Nephron (organoid): ENCODE measurements around the gene EIF3A.
A peak's percentile ranks its signal among the peaks of the same experiment; 100 is the strongest.

ENCODE experiments used
- H3K27ac Mint-ChIP-seq, 3 experiments: 2 replicates each; pipeline ENCODE4 v1.8.0; 2020; ENCODE audit warnings: mixed read lengths in 3 of 3, mild to moderate bottlenecking in 2 of 3, moderate library complexity in 1 of 3
- H3K27me3 Mint-ChIP-seq: 2 replicates; pipeline ENCODE4 v1.8.0; 2021; ENCODE audit warnings: low read depth, mild to moderate bottlenecking, moderate library complexity, mixed read lengths
- H3K36me3 Mint-ChIP-seq: 2 replicates; pipeline ENCODE4 v1.8.0; 2020; ENCODE audit warnings: low read depth, mixed read lengths
- H3K4me1 Mint-ChIP-seq: 2 replicates; pipeline ENCODE4 v1.8.0; 2020; ENCODE audit warnings: mixed read lengths
- H3K4me3 Mint-ChIP-seq, 3 experiments: 2 replicates each; pipeline ENCODE4 v1.8.0; 2020; ENCODE audit warnings: mild to moderate bottlenecking in 3 of 3, mixed read lengths in 3 of 3, moderate library complexity in 2 of 3
- H3K9me3 Mint-ChIP-seq: 2 replicates; pipeline ENCODE4 v1.8.0; 2020; ENCODE audit warnings: mixed read lengths
- TF ChIP-seq, protein P1 (sequence below), 3 experiments: fragments of 200-600 bp; sonication (generic); IDR thresholded peaks; one replicate each; pipeline ENCODE4 v1.5.0; 2021; ENCODE audit warnings: antibody characterized with exemption in 3 of 3; ENCODE audit not compliant: unreplicated experiment in 3 of 3

The EIF3A gene, protein sequence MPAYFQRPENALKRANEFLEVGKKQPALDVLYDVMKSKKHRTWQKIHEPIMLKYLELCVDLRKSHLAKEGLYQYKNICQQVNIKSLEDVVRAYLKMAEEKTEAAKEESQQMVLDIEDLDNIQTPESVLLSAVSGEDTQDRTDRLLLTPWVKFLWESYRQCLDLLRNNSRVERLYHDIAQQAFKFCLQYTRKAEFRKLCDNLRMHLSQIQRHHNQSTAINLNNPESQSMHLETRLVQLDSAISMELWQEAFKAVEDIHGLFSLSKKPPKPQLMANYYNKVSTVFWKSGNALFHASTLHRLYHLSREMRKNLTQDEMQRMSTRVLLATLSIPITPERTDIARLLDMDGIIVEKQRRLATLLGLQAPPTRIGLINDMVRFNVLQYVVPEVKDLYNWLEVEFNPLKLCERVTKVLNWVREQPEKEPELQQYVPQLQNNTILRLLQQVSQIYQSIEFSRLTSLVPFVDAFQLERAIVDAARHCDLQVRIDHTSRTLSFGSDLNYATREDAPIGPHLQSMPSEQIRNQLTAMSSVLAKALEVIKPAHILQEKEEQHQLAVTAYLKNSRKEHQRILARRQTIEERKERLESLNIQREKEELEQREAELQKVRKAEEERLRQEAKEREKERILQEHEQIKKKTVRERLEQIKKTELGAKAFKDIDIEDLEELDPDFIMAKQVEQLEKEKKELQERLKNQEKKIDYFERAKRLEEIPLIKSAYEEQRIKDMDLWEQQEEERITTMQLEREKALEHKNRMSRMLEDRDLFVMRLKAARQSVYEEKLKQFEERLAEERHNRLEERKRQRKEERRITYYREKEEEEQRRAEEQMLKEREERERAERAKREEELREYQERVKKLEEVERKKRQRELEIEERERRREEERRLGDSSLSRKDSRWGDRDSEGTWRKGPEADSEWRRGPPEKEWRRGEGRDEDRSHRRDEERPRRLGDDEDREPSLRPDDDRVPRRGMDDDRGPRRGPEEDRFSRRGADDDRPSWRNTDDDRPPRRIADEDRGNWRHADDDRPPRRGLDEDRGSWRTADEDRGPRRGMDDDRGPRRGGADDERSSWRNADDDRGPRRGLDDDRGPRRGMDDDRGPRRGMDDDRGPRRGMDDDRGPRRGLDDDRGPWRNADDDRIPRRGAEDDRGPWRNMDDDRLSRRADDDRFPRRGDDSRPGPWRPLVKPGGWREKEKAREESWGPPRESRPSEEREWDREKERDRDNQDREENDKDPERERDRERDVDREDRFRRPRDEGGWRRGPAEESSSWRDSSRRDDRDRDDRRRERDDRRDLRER (N-terminal part only)

DNA sequence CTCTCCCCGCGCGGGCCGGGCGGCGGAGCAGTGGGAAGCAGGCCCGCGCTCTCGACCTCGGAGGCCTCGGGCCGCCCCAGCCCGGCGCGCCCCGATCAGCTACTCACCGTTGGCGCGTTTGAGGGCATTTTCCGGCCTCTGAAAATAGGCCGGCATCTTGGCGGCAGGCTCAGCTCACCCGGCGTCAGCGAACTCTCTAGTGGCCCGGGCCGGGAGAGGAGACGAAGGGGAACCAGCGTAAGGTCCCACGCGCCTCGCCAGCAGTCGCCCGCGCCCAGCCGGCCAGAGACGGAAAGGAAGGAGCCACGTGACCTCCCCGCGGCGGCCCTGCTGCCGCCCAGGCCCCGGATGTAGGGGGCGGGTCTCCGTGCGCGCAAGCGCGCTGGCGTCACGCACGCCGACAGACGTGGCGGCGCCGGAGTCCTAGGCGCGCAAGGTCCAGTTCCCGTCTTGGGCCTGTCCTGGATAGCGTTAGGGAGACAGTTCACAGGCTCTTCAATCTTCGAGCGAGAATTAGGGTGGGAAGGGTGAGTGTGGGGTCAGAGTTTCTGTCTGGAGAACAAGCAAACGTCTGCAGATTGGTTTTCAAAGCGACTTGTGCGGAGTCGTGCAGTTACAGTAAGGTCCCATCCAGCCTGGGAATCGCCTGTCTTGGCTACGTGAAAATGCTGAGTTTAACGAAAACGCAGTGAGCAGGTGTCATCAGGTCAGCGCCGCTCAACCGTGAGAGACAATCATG is at the start of gene EIF3A:
EIF3A (minus strand) TSS at position 297 of the 739 bp plus-strand sequence; CDS start at position 156, 141 bp downstream.
- Mint-ChIP-seq H3K4me3 (peak within 1 kb of the TSS; percentile 98 to 100 (median 98)), H3K36me3 (peaks cover 12% of the 10 kb centered on the region), H3K9me3 (no peaks in the 10 kb centered on the region), H3K27ac (peak within 1 kb of the TSS; percentile 94 to 99 (median 99)), H3K4me1 (peaks cover 20% of the 10 kb centered on the region), H3K27me3 (no peaks in the 10 kb centered on the region)
- TF ChIP-seq, protein P1, sequence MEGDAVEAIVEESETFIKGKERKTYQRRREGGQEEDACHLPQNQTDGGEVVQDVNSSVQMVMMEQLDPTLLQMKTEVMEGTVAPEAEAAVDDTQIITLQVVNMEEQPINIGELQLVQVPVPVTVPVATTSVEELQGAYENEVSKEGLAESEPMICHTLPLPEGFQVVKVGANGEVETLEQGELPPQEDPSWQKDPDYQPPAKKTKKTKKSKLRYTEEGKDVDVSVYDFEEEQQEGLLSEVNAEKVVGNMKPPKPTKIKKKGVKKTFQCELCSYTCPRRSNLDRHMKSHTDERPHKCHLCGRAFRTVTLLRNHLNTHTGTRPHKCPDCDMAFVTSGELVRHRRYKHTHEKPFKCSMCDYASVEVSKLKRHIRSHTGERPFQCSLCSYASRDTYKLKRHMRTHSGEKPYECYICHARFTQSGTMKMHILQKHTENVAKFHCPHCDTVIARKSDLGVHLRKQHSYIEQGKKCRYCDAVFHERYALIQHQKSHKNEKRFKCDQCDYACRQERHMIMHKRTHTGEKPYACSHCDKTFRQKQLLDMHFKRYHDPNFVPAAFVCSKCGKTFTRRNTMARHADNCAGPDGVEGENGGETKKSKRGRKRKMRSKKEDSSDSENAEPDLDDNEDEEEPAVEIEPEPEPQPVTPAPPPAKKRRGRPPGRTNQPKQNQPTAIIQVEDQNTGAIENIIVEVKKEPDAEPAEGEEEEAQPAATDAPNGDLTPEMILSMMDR (IDR thresholded peaks at IDR 0.05; ENCODE audit: unreplicated experiment in 3 of 3) = no peak

DNA sequence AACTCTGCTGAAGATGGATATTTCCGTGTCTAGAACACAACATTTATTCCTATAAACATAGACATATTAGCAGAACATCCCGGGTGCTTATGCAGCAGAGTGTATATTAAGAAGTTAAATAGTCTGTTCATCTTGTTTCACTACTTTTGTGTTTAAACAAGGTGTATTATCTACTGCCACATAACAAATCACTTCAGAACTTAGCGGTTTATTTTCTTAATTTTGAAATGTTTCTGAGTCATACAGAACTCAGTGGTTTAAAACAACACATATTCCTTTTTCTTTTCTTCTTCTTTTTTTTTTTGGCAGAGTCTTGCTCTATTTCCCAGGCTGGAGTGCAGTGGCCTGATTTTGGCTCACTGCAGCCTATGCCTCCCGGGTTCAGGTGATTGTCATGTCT is 49.1 kb upstream of the EIF3A start:
- no peaks in the 10 kb centered on the region for H3K4me1 Mint-ChIP-seq
- no peaks in the 10 kb centered on the region for H3K27me3 Mint-ChIP-seq
- H3K36me3 Mint-ChIP-seq = peaks cover 66% of the 10 kb centered on the region
- H3K27ac Mint-ChIP-seq = no peak overlapping the region
- H3K9me3 Mint-ChIP-seq = no peaks in the 10 kb centered on the region
- H3K4me3 Mint-ChIP-seq = no peak overlapping the region
- TF ChIP-seq, protein P1 (IDR thresholded peaks at IDR 0.05; ENCODE audit: unreplicated experiment in 3 of 3) = no peak

DNA sequence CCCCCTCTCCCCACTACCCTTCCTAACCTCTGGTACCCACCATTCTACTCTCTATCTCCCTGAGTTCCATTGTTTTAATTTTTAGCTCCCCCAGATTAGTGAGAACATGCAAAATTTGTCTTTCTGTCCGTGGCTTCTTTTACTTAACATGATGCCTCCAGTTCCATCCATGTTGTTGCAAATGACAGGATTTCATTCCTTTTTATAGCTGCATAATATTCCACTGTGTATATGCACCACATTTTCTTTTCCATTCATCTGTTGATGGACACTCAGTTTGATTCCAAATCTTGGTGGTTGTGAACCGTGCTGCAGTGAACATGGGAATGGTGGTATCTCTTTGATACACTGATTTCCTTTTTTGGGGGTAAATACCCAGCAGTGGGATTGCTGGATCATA is 45.3 kb upstream of the EIF3A start:
- Mint-ChIP-seq H3K27ac (no peak overlapping the region), H3K4me1 (no peaks in the 10 kb centered on the region), H3K36me3 (peaks cover 65% of the 10 kb centered on the region), H3K4me3 (no peak overlapping the region), H3K27me3 (no peaks in the 10 kb centered on the region), H3K9me3 (no peaks in the 10 kb centered on the region)
- TF ChIP-seq, protein P1 (IDR thresholded peaks at IDR 0.05; ENCODE audit: unreplicated experiment in 3 of 3) = no peak

DNA sequence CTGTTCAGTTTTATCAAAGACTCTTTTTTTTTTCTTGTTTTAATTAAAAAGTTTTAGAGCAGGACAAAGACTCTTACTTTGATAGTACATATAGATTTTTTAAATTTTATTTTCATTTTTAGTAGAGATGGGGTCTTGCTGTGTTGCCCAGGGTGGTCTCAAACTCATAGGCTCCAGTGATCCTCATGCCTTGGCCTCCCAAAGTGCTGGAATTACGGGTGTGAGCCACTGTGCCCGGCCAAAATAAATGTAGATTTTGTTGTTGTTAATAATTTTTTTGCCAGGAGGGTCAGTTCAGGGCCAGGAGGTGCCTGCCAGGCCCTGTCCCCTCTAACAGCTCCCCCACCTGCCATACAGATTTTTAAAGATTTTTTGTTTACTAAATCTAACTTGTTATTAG is 40.3 kb upstream of the EIF3A start:
- Mint-ChIP-seq H3K27me3 (no peaks in the 10 kb centered on the region), H3K9me3 (no peaks in the 10 kb centered on the region), H3K36me3 (peaks cover 51% of the 10 kb centered on the region), H3K4me3 (no peak overlapping the region), H3K27ac (no peak overlapping the region), H3K4me1 (no peaks in the 10 kb centered on the region)
- TF ChIP-seq, protein P1 (IDR thresholded peaks at IDR 0.05; ENCODE audit: unreplicated experiment in 3 of 3) = no peak

DNA sequence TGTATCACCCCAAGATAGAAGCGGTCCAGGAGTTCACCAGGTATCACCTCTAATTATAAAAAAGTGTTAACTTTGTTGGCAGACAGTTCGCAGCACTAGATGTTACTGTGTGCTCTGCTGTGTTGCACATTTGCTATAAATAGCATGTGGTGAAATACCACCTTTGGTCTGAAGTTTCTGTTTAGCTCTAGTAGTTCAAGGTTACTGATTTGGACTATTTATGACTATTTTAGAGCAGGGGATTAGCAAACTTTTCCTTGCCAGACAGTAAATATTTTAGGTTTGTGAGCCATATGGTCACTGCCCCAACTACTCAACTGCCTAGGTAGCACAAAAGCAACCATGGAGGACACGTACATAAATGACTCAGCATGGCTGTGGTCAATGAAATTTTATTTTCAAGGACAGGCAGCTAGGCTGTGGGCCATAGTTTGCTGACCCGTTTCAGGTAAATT is 39.8 kb upstream of the EIF3A start:
- TF ChIP-seq, protein P1 (IDR thresholded peaks at IDR 0.05; ENCODE audit: unreplicated experiment in 3 of 3) = no peak

More for the DNA sequence above, 39.8 kb upstream of the EIF3A start:
- no peak overlapping the region for H3K4me3 Mint-ChIP-seq
- H3K4me1 Mint-ChIP-seq = no peaks in the 10 kb centered on the region
- no peaks in the 10 kb centered on the region for H3K27me3 Mint-ChIP-seq
- no peak overlapping the region for H3K27ac Mint-ChIP-seq
- peaks cover 50% of the 10 kb centered on the region for H3K36me3 Mint-ChIP-seq
- no peaks in the 10 kb centered on the region for H3K9me3 Mint-ChIP-seq
